Large intestine (tissue), 3 donors: ENCODE measurements around the gene ISL2. TPM values are rescaled to one million over a fixed set of nuclear protein-coding genes. Genes with fewer than 3 reads are reported as not detected.

ENCODE experiments used
- DNase-seq, 2 donors: peaks; one replicate each; pipeline versions ENCODE4 v3.0.0 to v3.0.0-alpha.2; 2013
- H3K27ac ChIP-seq: one replicate; pipeline ENCODE4 v1.5.1; 2013; ENCODE audit warnings: low read length
- H3K27me3 ChIP-seq: 2 replicates; pipeline ENCODE4 v1.6.1; 2013; ENCODE audit warnings: low read length; ENCODE audit not compliant: control insufficient read depth, insufficient read depth
- H3K36me3 ChIP-seq: 2 replicates; pipeline ENCODE4 v1.6.1; 2013; ENCODE audit warnings: low read length; ENCODE audit not compliant: control insufficient read depth, insufficient read depth
- H3K4me1 ChIP-seq: one replicate; pipeline ENCODE4 v1.6.1; 2013; ENCODE audit warnings: low read length; ENCODE audit not compliant: control insufficient read depth, insufficient read depth
- H3K4me3 ChIP-seq: one replicate; pipeline ENCODE4 v1.5.1; 2013; ENCODE audit warnings: low read length
- H3K9me3 ChIP-seq: one replicate; pipeline ENCODE4 v1.6.1; 2013; ENCODE audit warnings: mild to moderate bottlenecking, low read depth, low read length, moderate library complexity; ENCODE audit not compliant: control insufficient read depth
- WGBS: methylation state at CpG from one replicate; pipeline ENCODE4 v1.1.5; 2013; ENCODE audit warnings: low lambda C conversion rate; ENCODE audit not compliant: insufficient coverage; 5-methylcytosine and 5-hydroxymethylcytosine counted together
- polyA plus RNA-seq: library from polyadenylated mRNA; unstranded; fragments of 120-200 nt; gene quantifications from one replicate; pipeline ENCODE4 v1.2.1, GENCODE V29; 2013

ISL2 gene
- polyA plus RNA-seq, 1 donor = 2.6 TPM

GRCh38 chr15:76337059-76337695 lies 604 bp downstream of the ISL2 start:
- Histone ChIP-seq H3K27ac (peak overlapping the region; percentile 70), H3K4me1 (peaks cover 30% of the 10 kb centered on the region), H3K27me3 (peaks cover 95% of the 10 kb centered on the region), H3K36me3 (no peaks in the 10 kb centered on the region), H3K4me3 (peak overlapping the region; percentile 48), H3K9me3 (peaks cover 33% of the 10 kb centered on the region)
- WGBS = 17% methylated on average over 1 of the region's 25 CpGs
- DNase-seq = peak in 1 of 2 donors; percentile 46

- Histone ChIP-seq H3K27me3 (peaks cover 99% of the 10 kb centered on the region), H3K27ac (peak overlapping the region; percentile 70), H3K4me3 (peak overlapping the region; percentile 48), H3K36me3 (no peaks in the 10 kb centered on the region), H3K4me1 (peaks cover 31% of the 10 kb centered on the region), H3K9me3 (peaks cover 38% of the 10 kb centered on the region)
- WGBS = no CpG with 5 or more reads among the region's 89 CpGs
- DNase-seq = peak in 1 of 2 donors; percentile 63
These were observed 1.3 kb downstream of the ISL2 start for GRCh38 chr15:76337696-76338485.

GRCh38 chr15:76338486-76339304 lies 2.1 kb downstream of the ISL2 start:
- Histone ChIP-seq H3K4me1 (peaks cover 31% of the 10 kb centered on the region), H3K9me3 (peaks cover 39% of the 10 kb centered on the region), H3K27ac (peak overlapping the region; percentile 33), H3K36me3 (no peaks in the 10 kb centered on the region), H3K27me3 (peaks cover 99% of the 10 kb centered on the region), H3K4me3 (peak overlapping the region; percentile 40)
- no peak for DNase-seq
- 83% methylated on average over 1 of the region's 26 CpGs for whole genome bisulfite sequencing

GRCh38 chr15:76339305-76340197 lies 3.0 kb downstream of the ISL2 start:
- H3K9me3 ChIP-seq = peaks cover 39% of the 10 kb centered on the region
- peaks cover 98% of the 10 kb centered on the region for H3K27me3 ChIP-seq
- H3K4me1 ChIP-seq = peaks cover 31% of the 10 kb centered on the region
- H3K4me3 ChIP-seq = peak overlapping the region; percentile 40
- peak in 1 of 2 donors; percentile 55 for DNase-seq
- peak overlapping the region; percentile 37 for H3K27ac ChIP-seq
- WGBS = 0% methylated on average over 3 of the region's 48 CpGs
- H3K36me3 ChIP-seq = no peaks in the 10 kb centered on the region

- Histone ChIP-seq H3K36me3 (no peaks in the 10 kb centered on the region), H3K27me3 (peaks cover 98% of the 10 kb centered on the region), H3K4me1 (peaks cover 28% of the 10 kb centered on the region), H3K27ac (peak overlapping the region; percentile 37), H3K9me3 (peaks cover 36% of the 10 kb centered on the region), H3K4me3 (peak overlapping the region; percentile 40)
- WGBS = no CpG with 5 or more reads among the region's 53 CpGs
- DNase-seq = peak in 1 of 2 donors; percentile 61
These were observed 3.7 kb downstream of the ISL2 start for GRCh38 chr15:76340198-76340802.

GRCh38 chr15:76340803-76341365 lies 4.3 kb downstream of the ISL2 start:
- peaks cover 98% of the 10 kb centered on the region for H3K27me3 ChIP-seq
- H3K4me3 ChIP-seq = peak overlapping the region; percentile 40
- H3K4me1 ChIP-seq = peaks cover 31% of the 10 kb centered on the region
- H3K9me3 ChIP-seq = peaks cover 34% of the 10 kb centered on the region
- H3K36me3 ChIP-seq = no peaks in the 10 kb centered on the region
- H3K27ac ChIP-seq = no peak overlapping the region
- peak in 1 of 2 donors; percentile 45 for DNase-seq
- WGBS = no CpG with 5 or more reads among the region's 35 CpGs

GRCh38 chr15:76341366-76342057 lies 4.9 kb downstream of the ISL2 start:
- no CpG with 5 or more reads among the region's 42 CpGs for WGBS
- Histone ChIP-seq H3K27ac (no peak overlapping the region), H3K4me3 (peak overlapping the region; percentile 7), H3K4me1 (peaks cover 33% of the 10 kb centered on the region), H3K9me3 (peaks cover 35% of the 10 kb centered on the region), H3K27me3 (peaks cover 98% of the 10 kb centered on the region), H3K36me3 (no peaks in the 10 kb centered on the region)
- peak in 1 of 2 donors; percentile 48 for DNase-seq

GRCh38 chr15:76342058-76342381 lies 5.4 kb downstream of the ISL2 start:
- H3K4me1 ChIP-seq = peaks cover 30% of the 10 kb centered on the region
- no peak for DNase-seq
- H3K36me3 ChIP-seq = no peaks in the 10 kb centered on the region
- H3K27ac ChIP-seq = no peak overlapping the region
- peaks cover 35% of the 10 kb centered on the region for H3K9me3 ChIP-seq
- H3K27me3 ChIP-seq = peaks cover 98% of the 10 kb centered on the region
- WGBS = 20% methylated on average over 1 of the region's 20 CpGs
- no peak overlapping the region for H3K4me3 ChIP-seq
